H1 (cell line): ENCODE measurements around the gene TEX51. TPM values are rescaled to one million over a fixed set of nuclear protein-coding genes. Genes with fewer than 3 reads are reported as not detected.

Experiments
- CTCF ChIA-PET: fragments of 300-600 bp; sonication (Branson Sonifier 250); formaldehyde crosslinking; loops from one replicate; lab custom pipeline; 2021; ENCODE audit not compliant: partially characterized antibody; lab: Charles Lee
- POLR2A ChIA-PET: fragments of 300-600 bp; sonication (Branson Sonifier 250); formaldehyde crosslinking; loops from one replicate; lab custom pipeline; 2021; ENCODE audit warnings: inconsistent platforms; ENCODE audit not compliant: partially characterized antibody; lab: Charles Lee
- DNase-seq, 2 experiments: peaks; one replicate each; pipeline versions ENCODE4 v3.0.0 to v3.0.0-alpha.2; 2010 to 2022; ENCODE audit warnings: low spot score in 2 of 2, low read depth in 1 of 2, mixed read lengths in 1 of 2
- FAIRE-seq: peaks from 2 replicates; lab custom pipeline; 2011; peaks lifted over from hg19 to GRCh38; lab: Jason Lieb, UNC
- H2AFZ ChIP-seq: 2 replicates; pipeline ENCODE4 v1.8.1; 2012; ENCODE audit warnings: low read length, inconsistent platforms
- H2AK5ac ChIP-seq: 2 replicates; pipeline ENCODE4 v1.6.1; 2013; ENCODE audit warnings: low read depth, low read length
- H2BK120ac ChIP-seq: replicated peaks from 2 replicates; pipeline ENCODE3; 2013; ENCODE audit warnings: low read depth, low read length, inconsistent platforms
- H2BK12ac ChIP-seq: 2 replicates; pipeline ENCODE4 v1.6.1; 2013; ENCODE audit warnings: low read depth, low read length
- H2BK15ac ChIP-seq: 2 replicates; pipeline ENCODE4 v1.6.1; 2013; ENCODE audit warnings: low read length
- H2BK20ac ChIP-seq: 2 replicates; pipeline ENCODE4 v1.6.1; 2013; ENCODE audit warnings: low read length
- H2BK5ac ChIP-seq: 2 replicates; pipeline ENCODE4 v1.6.1; 2013; ENCODE audit warnings: low read depth, low read length
- H3K14ac ChIP-seq: 2 replicates; pipeline ENCODE4 v1.6.1; 2013; ENCODE audit warnings: inconsistent platforms; ENCODE audit not compliant: insufficient read length
- H3K18ac ChIP-seq: 2 replicates; pipeline ENCODE4 v1.6.1; 2013; ENCODE audit warnings: low read length; ENCODE audit errors: extremely low read depth
- H3K23ac ChIP-seq: 2 replicates; pipeline ENCODE4 v1.6.1; 2013; ENCODE audit warnings: inconsistent platforms; ENCODE audit not compliant: insufficient read length
- H3K23me2 ChIP-seq: 2 replicates; pipeline ENCODE4 v1.6.1; 2013; ENCODE audit warnings: low read depth, low read length
- H3K27ac ChIP-seq: 2 replicates; pipeline ENCODE4 v1.6.1; 2011; ENCODE audit warnings: low read depth, low read length, inconsistent platforms
- H3K27me3 ChIP-seq, 4 experiments: replicated peaks in 1 of 4; 1 replicate in 1 of 4; 2 replicates in 3 of 4; pipeline versions ENCODE4 v1.6.1 to v1.8.1; 2011 to 2013; ENCODE audit warnings: low read length in 3 of 4, mild to moderate bottlenecking in 3 of 4, inconsistent platforms in 2 of 4, mixed read lengths in 2 of 4, moderate library complexity in 1 of 4; ENCODE audit not compliant: control insufficient read depth in 3 of 4, insufficient read depth in 3 of 4; ENCODE audit errors: extremely low read depth in 1 of 4
- H3K36me3 ChIP-seq, 4 experiments: 2 replicates each; pipeline versions ENCODE4 v1.6.1 to v1.8.1; 2011 to 2013; ENCODE audit warnings: mild to moderate bottlenecking in 4 of 4, low read length in 3 of 4, moderate library complexity in 2 of 4, control low read depth in 1 of 4, inconsistent platforms in 1 of 4; ENCODE audit not compliant: insufficient read depth in 4 of 4, control insufficient read depth in 2 of 4
- H3K4ac ChIP-seq: replicated peaks from 2 replicates; pipeline ENCODE3; 2013; ENCODE audit warnings: low read length, low read depth, mixed read lengths, inconsistent platforms; ENCODE audit not compliant: insufficient read length
- H3K4me1 ChIP-seq, 4 experiments: replicated peaks in 1 of 4; 1 replicate in 1 of 4; 2 replicates in 3 of 4; pipeline versions ENCODE4 v1.6.1 to v1.8.1; 2011 to 2013; ENCODE audit warnings: low read length in 3 of 4, inconsistent platforms in 2 of 4, mixed read lengths in 1 of 4; ENCODE audit not compliant: insufficient read depth in 4 of 4, control insufficient read depth in 3 of 4
- H3K4me2 ChIP-seq, 2 experiments: 2 replicates each; pipeline versions ENCODE4 v1.6.1 to v1.8.1; 2011 to 2013; ENCODE audit warnings: low read depth in 2 of 2, low read length in 2 of 2, control low read depth in 1 of 2, inconsistent platforms in 1 of 2, mild to moderate bottlenecking in 1 of 2; ENCODE audit not compliant: insufficient read depth in 1 of 2
- H3K4me3 ChIP-seq, 4 experiments: fragments of 200-600, 300-600 bp in 1 of 4; sonication (generic), shearing (Covaris generic), sonication (Bioruptor Twin) in 1 of 4; 2 replicates each; pipeline versions ENCODE4 v1.5.1 to v1.8.1; 2011 to 2016; ENCODE audit warnings: low read length in 4 of 4, low read depth in 3 of 4, control low read depth in 2 of 4, inconsistent platforms in 2 of 4, mild to moderate bottlenecking in 2 of 4, mixed read lengths in 1 of 4, moderate library complexity in 1 of 4; ENCODE audit not compliant: insufficient read depth in 2 of 4; ENCODE audit errors: extremely low read depth in 1 of 4
- H3K56ac ChIP-seq: replicated peaks from 2 replicates; pipeline ENCODE3; 2013; ENCODE audit warnings: low read depth, mild to moderate bottlenecking, mixed read lengths, low read length, inconsistent platforms; ENCODE audit not compliant: insufficient read length
- H3K79me1 ChIP-seq: 2 replicates; pipeline ENCODE4 v1.6.1; 2013; ENCODE audit warnings: low read depth, low read length, control low read depth
- H3K79me2 ChIP-seq, 2 experiments: 2 replicates each; pipeline versions ENCODE4 v1.6.1 to v1.8.1; 2012 to 2013; ENCODE audit warnings: low read length in 2 of 2, mild to moderate bottlenecking in 2 of 2, inconsistent platforms in 1 of 2; ENCODE audit not compliant: insufficient read depth in 2 of 2, control insufficient read depth in 1 of 2
- H3K9ac ChIP-seq, 4 experiments: replicated peaks in 1 of 4; 1 replicate in 1 of 4; 2 replicates in 3 of 4; pipeline versions ENCODE4 v1.6.1 to v1.8.1; 2011 to 2013; ENCODE audit warnings: low read depth in 3 of 4, low read length in 3 of 4, control low read depth in 2 of 4, mild to moderate bottlenecking in 2 of 4, moderate library complexity in 2 of 4, inconsistent platforms in 1 of 4; ENCODE audit errors: extremely low read depth in 1 of 4
- H3K9me3 ChIP-seq, 2 experiments: 2 replicates each; pipeline versions ENCODE4 v1.6.1 to v1.8.1; 2012 to 2013; ENCODE audit warnings: mild to moderate bottlenecking in 2 of 2, moderate library complexity in 2 of 2, control low read depth in 1 of 2, inconsistent platforms in 1 of 2, low read depth in 1 of 2, low read length in 1 of 2, mixed read lengths in 1 of 2; ENCODE audit not compliant: insufficient read depth in 2 of 2
- H4K20me1 ChIP-seq, 2 experiments: replicated peaks in 1 of 2; 2 replicates each; pipeline versions ENCODE3 to v1.8.1; 2011 to 2013; ENCODE audit warnings: inconsistent platforms in 2 of 2, low read length in 2 of 2, mild to moderate bottlenecking in 1 of 2; ENCODE audit not compliant: insufficient read depth in 2 of 2, control insufficient read depth in 1 of 2
- H4K5ac ChIP-seq: 2 replicates; pipeline ENCODE4 v1.6.1; 2013; ENCODE audit warnings: low read length, low read depth, mixed read lengths, inconsistent platforms; ENCODE audit not compliant: insufficient read length
- H4K8ac ChIP-seq: 2 replicates; pipeline ENCODE4 v1.8.0; 2013; ENCODE audit warnings: mild to moderate bottlenecking, moderate library complexity, low read length, inconsistent platforms; ENCODE audit not compliant: insufficient read depth; ENCODE audit errors: extremely low read depth
- H4K91ac ChIP-seq: replicated peaks from 2 replicates; pipeline ENCODE3; 2013; ENCODE audit warnings: low read length, mixed read lengths, inconsistent platforms; ENCODE audit not compliant: insufficient read length
- BRCA1 ChIP-seq: IDR thresholded peaks from 2 replicates; pipeline ENCODE4 v1.6.1; 2012; ENCODE audit warnings: low read depth, low read length, improper control_type of control experiment
- CHD2 ChIP-seq: IDR thresholded peaks from 2 replicates; pipeline ENCODE4 v1.6.1; 2012; ENCODE audit warnings: low read length, improper control_type of control experiment
- EP300 ChIP-seq, 2 experiments: IDR thresholded peaks; 1 replicate in 1 of 2; 2 replicates in 1 of 2; pipeline ENCODE4 v1.6.1; 2011 to 2012; ENCODE audit warnings: low read depth in 2 of 2, low read length in 2 of 2, mild to moderate bottlenecking in 2 of 2, borderline replicate concordance in 1 of 2, inconsistent platforms in 1 of 2, moderate library complexity in 1 of 2
- EZH2 ChIP-seq: fragments of 200-600 bp; sonication (generic); IDR thresholded peaks from 2 replicates; pipeline ENCODE4 v1.7.1; 2012; ENCODE audit warnings: low read depth, mild to moderate bottlenecking, moderate library complexity, low read length, inconsistent platforms; ENCODE audit not compliant: severe bottlenecking
- FOSL1 ChIP-seq: IDR thresholded peaks from 2 replicates; pipeline ENCODE4 v1.6.1; 2011; ENCODE audit warnings: mild to moderate bottlenecking, low read depth, low read length, moderate library complexity; ENCODE audit not compliant: insufficient read depth
- GTF2F1 ChIP-seq: IDR thresholded peaks from 2 replicates; pipeline ENCODE4 v1.6.1; 2012; ENCODE audit warnings: low read depth, low read length, improper control_type of control experiment, borderline replicate concordance
- KDM4A ChIP-seq: IDR thresholded peaks from one replicate; pipeline ENCODE4 v1.7.1; 2012; ENCODE audit warnings: low read depth, mild to moderate bottlenecking, moderate library complexity, low read length, inconsistent platforms; ENCODE audit not compliant: severe bottlenecking
- POLR2A ChIP-seq, 2 experiments: IDR thresholded peaks; 1 replicate in 1 of 2; 2 replicates in 1 of 2; pipeline ENCODE4 v1.6.1; 2011; ENCODE audit warnings: low read depth in 2 of 2, low read length in 2 of 2, mild to moderate bottlenecking in 2 of 2; ENCODE audit errors: control extremely low read depth in 1 of 2
- POLR2AphosphoS5 ChIP-seq: IDR thresholded peaks from 2 replicates; pipeline ENCODE4 v1.6.1; 2011; ENCODE audit warnings: low read depth, low read length
- RAD21 ChIP-seq, 2 experiments: IDR thresholded peaks in 1 of 2; conservative IDR thresholded peaks in 1 of 2; 2 replicates each; pipeline ENCODE4 v1.6.1; 2011; ENCODE audit warnings: low read depth in 2 of 2, low read length in 2 of 2, improper control_type of control experiment in 1 of 2, inconsistent platforms in 1 of 2, mild to moderate bottlenecking in 1 of 2, moderate library complexity in 1 of 2
- SIRT6 ChIP-seq: IDR thresholded peaks from one replicate; pipeline ENCODE4 v1.7.1; 2012; ENCODE audit warnings: low read length, inconsistent platforms
- SP1 ChIP-seq: IDR thresholded peaks from 2 replicates; pipeline ENCODE4 v1.6.1; 2011; ENCODE audit warnings: low read depth, low read length
- SP2 ChIP-seq: IDR thresholded peaks from 2 replicates; pipeline ENCODE4 v1.6.1; 2012; ENCODE audit warnings: mild to moderate bottlenecking, low read length, inconsistent platforms
- TBP ChIP-seq: IDR thresholded peaks from 2 replicates; pipeline ENCODE4 v1.6.1; 2011; ENCODE audit warnings: low read depth, low read length, improper control_type of control experiment
- TCF12 ChIP-seq: IDR thresholded peaks from 2 replicates; pipeline ENCODE4 v1.6.1; 2011; ENCODE audit warnings: low read depth, mild to moderate bottlenecking, low read length
- ZNF274 ChIP-seq: IDR thresholded peaks from 2 replicates; pipeline ENCODE4 v1.7.0; 2012; ENCODE audit warnings: low read length, borderline replicate concordance; ENCODE audit errors: extremely low read depth
- WGBS, 2 experiments: shearing (Covaris generic) in 1 of 2; methylation state at CpG; one replicate each; pipeline versions ENCODE4 v1.1.6 to v1.1.7; 2013 to 2015; ENCODE audit warnings: low lambda C conversion rate in 2 of 2, mixed read lengths in 2 of 2, inconsistent platforms in 1 of 2, low coverage in 1 of 2, missing lambda C conversion rate in 1 of 2; ENCODE audit not compliant: insufficient replicate concordance in 2 of 2, insufficient coverage in 1 of 2, insufficient read length in 1 of 2; ENCODE audit errors: extremely low coverage in 1 of 2, missing lambda C conversion rate in 1 of 2; 5-methylcytosine and 5-hydroxymethylcytosine counted together
- polyA plus RNA-seq, 7 experiments: library from polyadenylated mRNA; depleted of rRNA in 3 of 7; stranded (reverse) in 5 of 7; unstranded in 2 of 7; fragments of >200 nt in 5 of 7; fragments of 200-250 nt in 2 of 7; gene quantifications; 1 replicate in 5 of 7; 2 replicates in 1 of 7; 4 replicates in 1 of 7; pipeline versions ENCODE4 v1.2.1 to v1.2.3, GENCODE V29; 2011 to 2013; ENCODE audit warnings: missing spikeins in 2 of 7, mixed read lengths in 2 of 7
- total RNA-seq: library from RNA; stranded (reverse); fragmentation: NEBNext Ultra II Directional; extraction: Animal tissue kit (Norgen Biotek cat#: 25700); gene quantifications from 2 replicates; pipeline ENCODE4 v1.2.1, GENCODE V29; 2021

TEX51 gene
- total and polyA plus RNA-seq, 2 of the 8 experiments (the other 6 are each of a cell fraction or from before 2014, with no cell fraction given), result not detected

DNA sequence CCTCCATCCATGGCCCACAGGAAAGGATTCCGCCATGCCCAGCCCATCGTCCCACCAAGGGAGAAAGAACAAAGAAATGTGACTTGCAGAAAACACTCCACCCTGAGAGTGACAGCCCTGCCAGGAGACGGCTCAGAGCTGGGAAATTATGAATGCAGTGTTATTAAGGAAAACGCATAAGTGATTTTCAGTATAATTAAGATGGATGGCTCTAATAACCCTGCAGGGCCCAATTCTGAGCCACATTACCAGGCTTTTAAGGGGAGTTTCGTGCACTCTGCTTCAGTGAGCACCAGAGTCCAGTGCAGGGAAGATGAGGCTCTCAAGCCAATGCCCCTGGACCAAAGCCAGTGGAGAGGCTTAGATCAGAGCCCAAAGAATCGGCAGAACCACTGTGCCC, 10.6 kb upstream of the TEX51 start:
- H2BK20ac ChIP-seq, result no peak overlapping the region
- H2BK5ac ChIP-seq, result no peak overlapping the region
- H3K27ac ChIP-seq, result no peak overlapping the region
- no peaks in the 10 kb centered on the region for H3K9me3 ChIP-seq
- no peak overlapping the region for H3K56ac ChIP-seq
- H3K4ac ChIP-seq, result no peak overlapping the region
- no peaks in the 10 kb centered on the region for H3K79me1 ChIP-seq
- no peaks in the 10 kb centered on the region; the same call in 1 of the 2 replicates for H3K23me2 ChIP-seq
- peaks cover 0 to 9% (median 5%) of the 10 kb centered on the region in 4 experiments; a peak in 3 of 7 replicates for H3K27me3 ChIP-seq
- H4K91ac ChIP-seq, result no peak overlapping the region
- H2BK120ac ChIP-seq, result no peak overlapping the region
- DNase-seq (no peak), FAIRE-seq (no peak)
- CTCF ChIA-PET, result interaction anchor here (0.9 to 4.4 kb wide), 5 partner anchors 13 to 154 kb away, joined by 3 to 23 read pairs (median 6); no protein-coding TSS in a partner anchor
- H2AFZ ChIP-seq, result no peak overlapping the region
- no peak overlapping the region for H3K14ac ChIP-seq
- no peak overlapping the region for H3K4me3 ChIP-seq
- H3K4me2 ChIP-seq, result no peak overlapping the region
- no peak overlapping the region for H2BK15ac ChIP-seq
- POLR2A ChIA-PET, result no interaction called here
- H4K8ac ChIP-seq, result no peak overlapping the region
- no peaks in the 10 kb centered on the region for H3K79me2 ChIP-seq
- WGBS, 2 experiments, result 96% methylated on average over 6 of the region's 6 CpGs; no CpG with 5 or more reads in 1 of the 2 experiments
- H3K4me1 ChIP-seq, result peaks cover 0 to 12% (median 7%) of the 10 kb centered on the region in 4 experiments; a peak in 5 of 7 replicates
- H3K9ac ChIP-seq, result no peak overlapping the region
- H3K23ac ChIP-seq, result no peak overlapping the region
- H4K20me1 ChIP-seq, result no peaks in the 10 kb centered on the region
- no peak overlapping the region for H4K5ac ChIP-seq
- H3K18ac ChIP-seq, result no peak overlapping the region
- H3K36me3 ChIP-seq, result no peaks in the 10 kb centered on the region
- no peak overlapping the region for H2BK12ac ChIP-seq
- no peak overlapping the region for H2AK5ac ChIP-seq
- no peak for TF ChIP-seq TCF12
- TF ChIP-seq GTF2F1, result no peak
- TF ChIP-seq EZH2, result no peak
- no peak for TF ChIP-seq BRCA1
- TF ChIP-seq SIRT6, result no peak
- no peak for TF ChIP-seq FOSL1
- no peak for TF ChIP-seq POLR2AphosphoS5
- TF ChIP-seq TBP, result no peak
- no peak for TF ChIP-seq RAD21 (IDR thresholded peaks at IDR 0.05 in 1 of 2, conservative IDR thresholded peaks at IDR 0.05 in 1 of 2; ENCODE audit: low read depth in 2 of 2, low read length in 2 of 2)
- no peak for TF ChIP-seq SP1
- TF ChIP-seq SP2, result no peak
- no peak for TF ChIP-seq EP300 (IDR thresholded peaks at IDR 0.05; ENCODE audit: borderline replicate concordance in 1 of 2, low read depth in 2 of 2, low read length in 2 of 2)
- no peak for TF ChIP-seq KDM4A
- no peak for TF ChIP-seq ZNF274
- TF ChIP-seq CHD2, result no peak
- no peak for TF ChIP-seq POLR2A (IDR thresholded peaks at IDR 0.05; ENCODE audit: control extremely low read depth in 1 of 2, low read depth in 2 of 2, low read length in 2 of 2)
